Astrocyte (in vitro differentiated cells and primary cell): ENCODE data around the gene PYGM. TPM values are rescaled to one million over a fixed set of nuclear protein-coding genes. Genes with fewer than 3 reads are reported as not detected.

Experiments used
- DNase-seq: peaks from one replicate; pipeline ENCODE4 v3.0.0-alpha.2; 2010; ENCODE audit warnings: low read depth
- FAIRE-seq: peaks from 2 replicates; lab custom pipeline; 2011; peaks lifted over from hg19 to GRCh38; lab: Jason Lieb, UNC
- H2AFZ ChIP-seq: 2 replicates; pipeline ENCODE4 v1.6.0; 2012; ENCODE audit warnings: low read depth, low read length, inconsistent platforms
- H3K27ac ChIP-seq: 2 replicates; pipeline ENCODE4 v1.5.1; 2011; ENCODE audit warnings: low read depth, low read length, inconsistent platforms
- H3K27me3 ChIP-seq: 2 replicates; pipeline ENCODE4 v1.6.0; 2011; ENCODE audit warnings: low read length, inconsistent platforms; ENCODE audit not compliant: insufficient read depth
- H3K36me3 ChIP-seq: 2 replicates; pipeline ENCODE4 v1.5.1; 2011; ENCODE audit warnings: low read length, inconsistent platforms; ENCODE audit not compliant: insufficient read depth
- H3K4me1 ChIP-seq: 2 replicates; pipeline ENCODE4 v1.5.1; 2011; ENCODE audit warnings: low read length, inconsistent platforms; ENCODE audit not compliant: insufficient read depth
- H3K4me2 ChIP-seq: 2 replicates; pipeline ENCODE4 v1.6.0; 2012; ENCODE audit warnings: low read length, inconsistent platforms
- H3K4me3 ChIP-seq: 2 replicates; pipeline ENCODE4 v1.5.1; 2011; ENCODE audit warnings: low read depth, mild to moderate bottlenecking, low read length, inconsistent platforms; ENCODE audit not compliant: insufficient read depth
- H3K79me2 ChIP-seq: 2 replicates; pipeline ENCODE4 v1.6.0; 2012; ENCODE audit warnings: mild to moderate bottlenecking, low read length, inconsistent platforms; ENCODE audit not compliant: insufficient read depth
- H3K9ac ChIP-seq: 2 replicates; pipeline ENCODE4 v1.6.0; 2012; ENCODE audit warnings: mild to moderate bottlenecking, low read length, inconsistent platforms
- H3K9me3 ChIP-seq: 2 replicates; pipeline ENCODE4 v1.5.1; 2012; ENCODE audit warnings: low read depth, mild to moderate bottlenecking, low read length, inconsistent platforms; ENCODE audit not compliant: insufficient read depth
- H4K20me1 ChIP-seq: 2 replicates; pipeline ENCODE4 v1.6.0; 2012; ENCODE audit warnings: low read length, inconsistent platforms; ENCODE audit not compliant: insufficient read depth
- H3K27ac Mint-ChIP-seq: one replicate; pipeline ENCODE4 v1.8.0; 2021; ENCODE audit warnings: mild to moderate bottlenecking, mixed read lengths; ENCODE audit not compliant: unreplicated experiment
- H3K27me3 Mint-ChIP-seq: one replicate; pipeline ENCODE4 v1.8.0; 2021; ENCODE audit warnings: low read depth, mixed read lengths; ENCODE audit not compliant: unreplicated experiment
- H3K36me3 Mint-ChIP-seq: one replicate; pipeline ENCODE4 v1.8.0; 2021; ENCODE audit warnings: low read depth, mixed read lengths; ENCODE audit not compliant: unreplicated experiment
- H3K4me1 Mint-ChIP-seq: one replicate; pipeline ENCODE4 v1.8.0; 2021; ENCODE audit warnings: low read depth, mixed read lengths; ENCODE audit not compliant: unreplicated experiment
- H3K4me3 Mint-ChIP-seq: one replicate; pipeline ENCODE4 v1.8.0; 2021; ENCODE audit warnings: mild to moderate bottlenecking, moderate library complexity, mixed read lengths; ENCODE audit not compliant: unreplicated experiment
- H3K9me3 Mint-ChIP-seq: one replicate; pipeline ENCODE4 v1.8.0; 2021; ENCODE audit warnings: mild to moderate bottlenecking, mixed read lengths; ENCODE audit not compliant: unreplicated experiment
- EZH2 ChIP-seq: IDR thresholded peaks from 2 replicates; pipeline ENCODE4 v1.6.1; 2012; ENCODE audit warnings: mild to moderate bottlenecking, low read length, inconsistent platforms; ENCODE audit not compliant: insufficient read depth
- total RNA-seq: library from RNA; stranded (reverse); gene quantifications from 2 replicates; pipeline ENCODE4 v1.2.1, GENCODE V29; 2021
- TF ChIP-seq, protein P1 (sequence below): IDR thresholded peaks from 2 replicates; pipeline ENCODE4 v1.5.1; 2011; ENCODE audit warnings: low read depth, mild to moderate bottlenecking, inconsistent platforms, low read length, moderate library complexity; ENCODE audit not compliant: insufficient read depth

PYGM gene
- total RNA-seq, 1 donor from 2014 or later, result 0.68 TPM

DNA sequence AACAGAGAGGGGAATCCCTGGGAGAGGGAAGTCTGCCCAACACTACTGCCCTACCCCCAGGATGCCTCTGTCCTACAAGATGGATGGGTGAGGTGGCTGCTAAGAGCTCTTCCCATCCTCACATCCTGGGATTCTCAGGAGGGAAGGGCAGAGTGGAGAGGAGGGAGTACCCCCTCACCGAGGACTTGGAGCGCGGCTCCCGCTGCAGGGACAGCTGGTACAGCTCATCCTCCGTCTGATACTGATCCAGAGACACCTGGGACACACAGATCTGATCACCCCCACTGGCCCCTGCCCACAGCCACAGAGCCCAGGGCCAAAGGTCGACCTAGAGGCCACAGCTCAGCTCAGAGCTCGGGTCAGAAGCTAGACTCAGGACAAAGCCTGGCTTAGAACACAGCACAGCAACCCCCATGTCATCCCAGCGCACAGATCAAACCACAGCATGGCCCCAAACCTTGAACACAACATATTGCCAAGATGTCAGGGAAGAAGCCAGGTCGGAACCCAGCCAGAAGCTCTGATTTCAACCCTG is 24.0 kb downstream of the PYGM start:
- Mint-ChIP-seq H3K27me3 (peaks cover 43% of the 10 kb centered on the region), H3K27ac (no peak overlapping the region), H3K4me3 (no peak overlapping the region), H3K9me3 (no peaks in the 10 kb centered on the region), H3K4me1 (peaks cover 4% of the 10 kb centered on the region), H3K36me3 (peaks cover 3% of the 10 kb centered on the region)
- no peak for DNase-seq
- no peak overlapping the region for H3K9ac ChIP-seq
- TF ChIP-seq EZH2, result no peak
- TF ChIP-seq, protein P1, sequence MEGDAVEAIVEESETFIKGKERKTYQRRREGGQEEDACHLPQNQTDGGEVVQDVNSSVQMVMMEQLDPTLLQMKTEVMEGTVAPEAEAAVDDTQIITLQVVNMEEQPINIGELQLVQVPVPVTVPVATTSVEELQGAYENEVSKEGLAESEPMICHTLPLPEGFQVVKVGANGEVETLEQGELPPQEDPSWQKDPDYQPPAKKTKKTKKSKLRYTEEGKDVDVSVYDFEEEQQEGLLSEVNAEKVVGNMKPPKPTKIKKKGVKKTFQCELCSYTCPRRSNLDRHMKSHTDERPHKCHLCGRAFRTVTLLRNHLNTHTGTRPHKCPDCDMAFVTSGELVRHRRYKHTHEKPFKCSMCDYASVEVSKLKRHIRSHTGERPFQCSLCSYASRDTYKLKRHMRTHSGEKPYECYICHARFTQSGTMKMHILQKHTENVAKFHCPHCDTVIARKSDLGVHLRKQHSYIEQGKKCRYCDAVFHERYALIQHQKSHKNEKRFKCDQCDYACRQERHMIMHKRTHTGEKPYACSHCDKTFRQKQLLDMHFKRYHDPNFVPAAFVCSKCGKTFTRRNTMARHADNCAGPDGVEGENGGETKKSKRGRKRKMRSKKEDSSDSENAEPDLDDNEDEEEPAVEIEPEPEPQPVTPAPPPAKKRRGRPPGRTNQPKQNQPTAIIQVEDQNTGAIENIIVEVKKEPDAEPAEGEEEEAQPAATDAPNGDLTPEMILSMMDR, result no peak
- no peaks in the 10 kb centered on the region for H3K36me3 ChIP-seq
- no peak overlapping the region for H3K27ac ChIP-seq
- H3K4me3 ChIP-seq, result no peak overlapping the region
- H3K9me3 ChIP-seq, result no peaks in the 10 kb centered on the region
- FAIRE-seq, result no peak
- no peaks in the 10 kb centered on the region for H3K4me1 ChIP-seq
- no peaks in the 10 kb centered on the region for H3K79me2 ChIP-seq
- no peak overlapping the region for H3K4me2 ChIP-seq
- H3K27me3 ChIP-seq, result peaks cover 6% of the 10 kb centered on the region
- no peaks in the 10 kb centered on the region for H4K20me1 ChIP-seq
- H2AFZ ChIP-seq, result no peak overlapping the region

DNA sequence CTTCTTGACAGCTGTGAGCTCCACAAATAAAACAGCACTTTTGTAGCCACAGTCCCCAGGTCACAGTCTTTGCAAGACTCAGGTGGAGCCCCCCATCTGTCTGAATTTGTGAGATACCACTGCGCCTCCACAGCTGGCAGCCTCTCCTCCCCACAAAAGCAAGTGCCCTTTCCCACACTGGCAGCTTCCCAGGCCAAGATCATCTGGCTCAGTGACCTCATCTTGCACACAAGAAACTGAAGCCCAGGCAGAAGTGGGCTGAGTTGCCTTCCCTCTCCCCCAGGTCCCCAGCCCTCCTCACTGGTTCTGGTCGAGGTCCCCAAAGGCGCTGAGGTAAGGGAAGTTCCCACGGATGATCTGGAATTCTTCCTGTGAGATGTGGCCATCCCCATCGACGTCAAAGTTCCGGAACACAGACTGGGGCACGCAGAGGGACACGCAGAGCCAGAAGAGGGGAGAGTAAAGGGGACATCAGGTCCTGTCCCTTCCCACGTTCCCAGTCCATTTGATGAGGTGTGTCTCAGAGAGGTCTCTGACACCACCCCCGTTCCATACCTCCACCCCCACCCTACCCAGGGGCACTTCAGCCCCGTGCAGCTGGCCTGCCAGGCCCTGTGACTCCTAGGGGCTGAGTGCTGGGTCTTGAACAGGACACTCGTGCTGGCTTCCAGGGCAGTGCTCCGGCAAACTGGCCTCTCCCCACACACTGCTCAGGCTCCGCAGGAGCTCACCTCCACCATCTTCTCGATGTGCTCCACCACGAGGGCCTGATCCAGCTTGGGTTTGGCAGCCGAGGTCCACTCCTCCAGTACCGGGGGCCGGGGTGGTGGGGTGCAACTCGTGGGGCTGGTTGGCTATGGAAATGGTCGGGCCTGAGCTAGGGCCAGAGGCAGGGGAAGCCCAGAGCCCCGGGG is 24.7 kb downstream of the PYGM start:
- Histone ChIP-seq H3K27ac (no peak overlapping the region), H3K36me3 (no peaks in the 10 kb centered on the region), H3K79me2 (no peaks in the 10 kb centered on the region), H3K4me1 (no peaks in the 10 kb centered on the region), H3K9ac (no peak overlapping the region), H3K4me2 (no peak overlapping the region), H2AFZ (no peak overlapping the region), H4K20me1 (no peaks in the 10 kb centered on the region), H3K9me3 (no peaks in the 10 kb centered on the region), H3K4me3 (no peak overlapping the region), H3K27me3 (peaks cover 6% of the 10 kb centered on the region)
- H3K9me3 Mint-ChIP-seq, result no peaks in the 10 kb centered on the region
- FAIRE-seq (no peak), DNase-seq (no peak)
- H3K27me3 Mint-ChIP-seq, result peaks cover 43% of the 10 kb centered on the region
- no peak overlapping the region for H3K4me3 Mint-ChIP-seq
- no peak for TF ChIP-seq EZH2
- TF ChIP-seq, protein P1, result no peak
- H3K4me1 Mint-ChIP-seq, result peaks cover 4% of the 10 kb centered on the region
- no peak overlapping the region for H3K27ac Mint-ChIP-seq
- peaks cover 3% of the 10 kb centered on the region for H3K36me3 Mint-ChIP-seq

DNA sequence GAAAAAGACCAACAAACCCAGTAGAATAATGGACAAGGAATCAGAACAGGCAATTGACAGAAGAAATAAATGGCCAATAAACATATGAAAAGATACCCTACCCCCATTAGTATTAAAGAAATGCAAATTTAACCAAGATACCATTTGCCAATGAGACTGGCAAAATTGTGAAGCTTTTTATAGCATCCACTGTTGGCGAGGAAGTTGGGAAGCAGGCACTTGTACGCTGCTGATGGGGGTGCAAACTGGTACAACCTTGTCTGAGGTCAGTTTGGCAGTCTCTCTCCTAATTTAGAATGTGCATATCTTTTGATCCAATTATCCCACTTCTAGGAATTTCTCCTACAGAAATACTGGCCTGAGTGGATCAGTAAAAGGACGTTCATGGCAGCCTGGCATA is 28.2 kb downstream of the PYGM start:
- Mint-ChIP-seq H3K9me3 (no peaks in the 10 kb centered on the region), H3K27ac (no peak overlapping the region), H3K27me3 (peaks cover 45% of the 10 kb centered on the region), H3K4me3 (no peak overlapping the region), H3K36me3 (peaks cover 3% of the 10 kb centered on the region), H3K4me1 (peaks cover 4% of the 10 kb centered on the region)
- H3K27me3 ChIP-seq, result peaks cover 6% of the 10 kb centered on the region
- H3K79me2 ChIP-seq, result no peaks in the 10 kb centered on the region
- H3K9me3 ChIP-seq, result no peaks in the 10 kb centered on the region
- no peak overlapping the region for H2AFZ ChIP-seq
- no peak overlapping the region for H3K4me3 ChIP-seq
- FAIRE-seq, result no peak
- DNase-seq, result no peak
- no peak overlapping the region for H3K9ac ChIP-seq
- H3K4me1 ChIP-seq, result no peaks in the 10 kb centered on the region
- no peak overlapping the region for H3K4me2 ChIP-seq
- no peaks in the 10 kb centered on the region for H4K20me1 ChIP-seq
- no peak overlapping the region for H3K27ac ChIP-seq
- TF ChIP-seq EZH2, result no peak
- TF ChIP-seq, protein P1, result no peak
- no peaks in the 10 kb centered on the region for H3K36me3 ChIP-seq
